GM06990 (cell line): ENCODE measurements around the gene DNHD1.

Source experiments
- DNase-seq: peaks from one replicate; pipeline ENCODE4 v3.0.0-alpha.2; 2011; ENCODE audit not compliant: insufficient read length; ENCODE audit errors: extremely low read depth
- H3K27me3 ChIP-seq: replicated peaks from 2 replicates; pipeline ENCODE4 v1.6.0; 2011; ENCODE audit warnings: low read length; ENCODE audit not compliant: control insufficient read depth, insufficient read depth
- H3K36me3 ChIP-seq: 2 replicates; pipeline ENCODE4 v1.5.1; 2011; ENCODE audit warnings: low read length; ENCODE audit not compliant: control insufficient read depth, insufficient read depth
- H3K4me3 ChIP-seq: replicated peaks from 2 replicates; pipeline ENCODE4 v1.5.1; 2011; ENCODE audit warnings: low read depth, mild to moderate bottlenecking, control low read depth, low read length
- CTCF ChIP-seq: IDR thresholded peaks from 2 replicates; pipeline ENCODE4 v1.5.1; 2011; ENCODE audit warnings: low read length, control low read depth, mild to moderate bottlenecking, inconsistent platforms; ENCODE audit not compliant: insufficient read depth, poor library complexity, severe bottlenecking

DNHD1 gene

GRCh38 chr11:6547177-6547576, 50.1 kb downstream of the DNHD1 start:
- peaks cover 14% of the 10 kb centered on the region for H3K36me3 ChIP-seq
- no peaks in the 10 kb centered on the region for H3K27me3 ChIP-seq
- TF ChIP-seq CTCF, result no peak
- DNase-seq, result no peak
- H3K4me3 ChIP-seq, result no peak overlapping the region

- no peaks in the 10 kb centered on the region for H3K27me3 ChIP-seq
- no peak for TF ChIP-seq CTCF
- H3K36me3 ChIP-seq, result peaks cover 14% of the 10 kb centered on the region
- no peak overlapping the region for H3K4me3 ChIP-seq
- DNase-seq, result no peak
Measured at GRCh38 chr11:6548121-6548520, 51.0 kb downstream of the DNHD1 start.

- Histone ChIP-seq H3K4me3 (no peak overlapping the region), H3K36me3 (peaks cover 14% of the 10 kb centered on the region), H3K27me3 (no peaks in the 10 kb centered on the region)
- TF ChIP-seq CTCF, result no peak
- DNase-seq, result no peak
Measured at GRCh38 chr11:6548641-6549040, 51.6 kb downstream of the DNHD1 start.

- Histone ChIP-seq H3K4me3 (no peak overlapping the region), H3K27me3 (no peaks in the 10 kb centered on the region), H3K36me3 (no peaks in the 10 kb centered on the region)
- no peak for TF ChIP-seq CTCF
- no peak for DNase-seq
Measured at GRCh38 chr11:6553634-6554033, 56.6 kb downstream of the DNHD1 start.

GRCh38 chr11:6554828-6555706, 58.0 kb downstream of the DNHD1 start:
- H3K27me3 ChIP-seq, result no peaks in the 10 kb centered on the region
- no peak overlapping the region for H3K4me3 ChIP-seq
- no peaks in the 10 kb centered on the region for H3K36me3 ChIP-seq
- TF ChIP-seq CTCF, result no peak
- no peak for DNase-seq
